GM23338 (cell line): ENCODE data around the gene IGFBP5. TPM values are rescaled to one million over a fixed set of nuclear protein-coding genes. Genes with fewer than 3 reads are reported as not detected.

Source experiments
- ATAC-seq: fragments of 200-7000 bp; cut with Tn5 transposase; 3 replicates; pipeline ENCODE4 v1.9.1; 2020
- DNase-seq: peaks from one replicate; pipeline ENCODE4 v3.0.0-alpha.2; 2015; ENCODE audit warnings: low spot score
- H2AFZ ChIP-seq: fragments of 200-600 bp; sonication (generic); 2 replicates; pipeline ENCODE4 v1.8.0; 2016; ENCODE audit warnings: antibody characterized with exemption, mild to moderate bottlenecking, moderate library complexity
- H3F3A ChIP-seq: fragments of 200-600 bp; sonication (generic); replicated peaks from 2 replicates; pipeline ENCODE4 v1.8.0; 2017; ENCODE audit warnings: antibody characterized with exemption, mixed run types, low read depth
- H3K27ac ChIP-seq: fragments of 200-600 bp; sonication (generic); 2 replicates; pipeline ENCODE4 v1.6.1; 2016; ENCODE audit warnings: low read depth
- H3K27me3 ChIP-seq: fragments of 200-600 bp; sonication (generic); 2 replicates; pipeline ENCODE4 v1.8.0; 2016; ENCODE audit warnings: mild to moderate bottlenecking, mixed run types, moderate library complexity; ENCODE audit not compliant: insufficient read depth
- H3K36me3 ChIP-seq: fragments of 200-600 bp; sonication (generic); 2 replicates; pipeline ENCODE4 v1.8.0; 2016; ENCODE audit warnings: mild to moderate bottlenecking; ENCODE audit not compliant: insufficient read depth
- H3K4me1 ChIP-seq: fragments of 200-600 bp; sonication (generic); 2 replicates; pipeline ENCODE4 v1.8.0; 2016; ENCODE audit warnings: mild to moderate bottlenecking, moderate library complexity; ENCODE audit not compliant: insufficient read depth
- H3K4me2 ChIP-seq: fragments of 200-600 bp; sonication (generic); 2 replicates; pipeline ENCODE4 v1.7.1; 2017; ENCODE audit warnings: mixed run types
- H3K4me3 ChIP-seq: fragments of 200-600 bp; sonication (generic); 2 replicates; pipeline ENCODE4 v1.6.1; 2016; ENCODE audit warnings: mixed run types
- H3K79me2 ChIP-seq: fragments of 200-600 bp; sonication (generic); replicated peaks from 2 replicates; pipeline ENCODE4 v1.8.0; 2017; ENCODE audit warnings: mild to moderate bottlenecking; ENCODE audit not compliant: insufficient read depth
- H3K9me2 ChIP-seq: fragments of 200-600 bp; sonication (generic); 2 replicates; pipeline ENCODE4 v1.8.0; 2017; ENCODE audit not compliant: insufficient read depth
- H4K20me1 ChIP-seq: fragments of 200-600 bp; sonication (generic); replicated peaks from 2 replicates; pipeline ENCODE4 v1.8.0; 2017; ENCODE audit warnings: mild to moderate bottlenecking; ENCODE audit not compliant: insufficient read depth
- H3K27ac Mint-ChIP-seq: 2 replicates; pipeline ENCODE4 v1.8.0; 2020; ENCODE audit warnings: inconsistent platforms, mild to moderate bottlenecking, moderate library complexity, mixed read lengths
- H3K27me3 Mint-ChIP-seq: 3 replicates; pipeline ENCODE4 v1.8.0; 2022; ENCODE audit warnings: low read depth, mild to moderate bottlenecking, moderate library complexity, mixed read lengths, inconsistent platforms; ENCODE audit not compliant: insufficient read depth, poor library complexity
- H3K36me3 Mint-ChIP-seq: 3 replicates; pipeline ENCODE4 v1.8.0; 2021; ENCODE audit warnings: low read depth, mild to moderate bottlenecking, inconsistent platforms, moderate library complexity, mixed read lengths
- H3K4me1 Mint-ChIP-seq: 3 replicates; pipeline ENCODE4 v1.8.0; 2020; ENCODE audit warnings: mild to moderate bottlenecking, inconsistent platforms, mixed read lengths
- H3K4me3 Mint-ChIP-seq: 3 replicates; pipeline ENCODE4 v1.8.0; 2021; ENCODE audit warnings: moderate library complexity, mild to moderate bottlenecking, inconsistent platforms, mixed read lengths
- H3K9me3 Mint-ChIP-seq: 3 replicates; pipeline ENCODE4 v1.8.0; 2020; ENCODE audit warnings: moderate library complexity, mild to moderate bottlenecking, inconsistent platforms, mixed read lengths
- CTCF ChIP-seq, 2 experiments: fragments of 200-600 bp in 1 of 2; sonication (generic) in 1 of 2; conservative IDR thresholded peaks; 2 replicates each; pipeline versions ENCODE4 v1.5.1 to v1.6.1; 2016 to 2017; ENCODE audit warnings: antibody characterized with exemption in 2 of 2, low read depth in 2 of 2, mild to moderate bottlenecking in 2 of 2, moderate library complexity in 1 of 2
- EZH2phosphoT487 ChIP-seq: fragments of 200-600 bp; sonication (generic); IDR thresholded peaks from one replicate; pipeline ENCODE4 v1.8.1; 2018; ENCODE audit warnings: antibody characterized with exemption; ENCODE audit not compliant: unreplicated experiment
- JUNB ChIP-seq: IDR thresholded peaks from one replicate; pipeline ENCODE4 v1.6.1; 2016; ENCODE audit warnings: antibody characterized with exemption; ENCODE audit not compliant: unreplicated experiment
- NANOG ChIP-seq: IDR thresholded peaks from 2 replicates; pipeline ENCODE4 v1.6.1; 2016; ENCODE audit warnings: antibody characterized with exemption, borderline replicate concordance
- POLR2AphosphoS5 ChIP-seq: IDR thresholded peaks from 2 replicates; pipeline ENCODE4 v1.6.1; 2016; ENCODE audit warnings: antibody characterized with exemption, low read depth
- REST ChIP-seq: IDR thresholded peaks from one replicate; pipeline ENCODE4 v1.6.1; 2018; ENCODE audit warnings: antibody characterized with exemption; ENCODE audit not compliant: unreplicated experiment
- ZNF114 ChIP-seq: fragments of 250-450 bp; sonication (Bioruptor Pico); IDR thresholded peaks from 2 replicates; pipeline ENCODE4 v1.5.0; 2020; ENCODE audit warnings: mild to moderate bottlenecking, moderate library complexity
- ZNF331 ChIP-seq: fragments of 250-450 bp; sonication (Bioruptor Pico); IDR thresholded peaks from 2 replicates; pipeline ENCODE4 v1.5.0; 2020; ENCODE audit warnings: low read depth, mild to moderate bottlenecking, moderate library complexity
- ZNF462 ChIP-seq: fragments of 250-450 bp; sonication (Bioruptor Pico); IDR thresholded peaks from 2 replicates; pipeline ENCODE4 v1.5.0; 2020; ENCODE audit warnings: mild to moderate bottlenecking, moderate library complexity
- polyA plus RNA-seq: library from polyadenylated mRNA; unstranded; fragments of >200 nt; fragmentation: Nextera tagmentation; extraction: Ambion mirVana; gene quantifications from 2 replicates; pipeline ENCODE4 v1.2.1, GENCODE V29; 2016
- total RNA-seq: library from RNA; depleted of rRNA; stranded (reverse); fragments of >200 nt; shearing (Covaris generic); gene quantifications from 2 replicates; pipeline ENCODE4 v1.2.3, GENCODE V29; 2014

Gene IGFBP5
- total and polyA plus RNA-seq, 2 experiments from 2014 or later = 0.70 to 2.5 TPM

DNA sequence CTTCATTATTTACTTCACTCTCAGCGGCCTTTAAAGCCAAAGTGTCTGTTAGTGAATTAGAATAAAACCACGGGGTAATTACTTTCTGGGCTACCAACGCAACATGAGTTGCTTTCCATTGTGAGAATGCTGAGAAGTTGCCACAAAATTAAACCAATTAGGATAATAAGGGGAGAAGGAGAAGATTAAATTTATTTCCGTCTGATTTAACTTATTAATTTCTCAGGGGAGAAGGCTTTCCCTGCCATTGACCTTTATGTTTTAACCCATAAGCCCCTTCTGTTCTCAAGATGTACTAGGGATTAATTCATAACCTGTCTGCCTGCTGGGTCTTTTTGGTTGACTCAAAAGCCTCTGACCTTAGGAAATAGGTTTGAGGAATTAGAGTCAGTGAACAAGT lies 42.3 kb upstream of the IGFBP5 start:
- peaks cover 12% of the 10 kb centered on the region for H3K4me1 Mint-ChIP-seq
- Histone ChIP-seq H2AFZ (no peak overlapping the region), H3K4me2 (no peak overlapping the region)

GRCh38 chr2:216736326-216736725 lies 41.0 kb upstream of the IGFBP5 start:
- Histone ChIP-seq H3K4me2 (no peak overlapping the region), H3F3A (no peaks in the 10 kb centered on the region), H3K9me2 (peaks cover 10% of the 10 kb centered on the region; the same call in 1 of the 2 replicates), H4K20me1 (no peaks in the 10 kb centered on the region), H3K36me3 (no peaks in the 10 kb centered on the region), H3K4me1 (no peaks in the 10 kb centered on the region), H3K27ac (no peak overlapping the region), H3K4me3 (no peak overlapping the region), H3K27me3 (no peaks in the 10 kb centered on the region), H3K79me2 (no peaks in the 10 kb centered on the region), H2AFZ (no peak overlapping the region)
- TF ChIP-seq EZH2phosphoT487 = no peak
- no peak for TF ChIP-seq ZNF331 (CRISPR knock-in tag)
- no peak for TF ChIP-seq NANOG
- TF ChIP-seq ZNF462 (CRISPR knock-in tag) = no peak
- TF ChIP-seq REST = no peak
- no peak for TF ChIP-seq POLR2AphosphoS5
- no peak for TF ChIP-seq JUNB
- no peak for TF ChIP-seq ZNF114
- no peak for TF ChIP-seq CTCF (conservative IDR thresholded peaks at IDR 0.05; ENCODE audit: low read depth in 2 of 2)
- no peak overlapping the region for H3K4me3 Mint-ChIP-seq
- no peak overlapping the region for H3K27ac Mint-ChIP-seq
- H3K36me3 Mint-ChIP-seq = no peaks in the 10 kb centered on the region
- ATAC-seq (no peak), DNase-seq (no peak)
- H3K27me3 Mint-ChIP-seq = peaks cover 5% of the 10 kb centered on the region
- H3K9me3 Mint-ChIP-seq = no peaks in the 10 kb centered on the region
- peaks cover 12% of the 10 kb centered on the region for H3K4me1 Mint-ChIP-seq

More for the DNA sequence above, 42.3 kb upstream of the IGFBP5 start:
- Histone ChIP-seq H3K36me3 (no peaks in the 10 kb centered on the region), H3K4me3 (no peak overlapping the region), H4K20me1 (no peaks in the 10 kb centered on the region), H3K79me2 (no peaks in the 10 kb centered on the region), H3K9me2 (peaks cover 14% of the 10 kb centered on the region), H3K27me3 (no peaks in the 10 kb centered on the region), H3F3A (no peaks in the 10 kb centered on the region), H3K4me1 (no peaks in the 10 kb centered on the region), H3K27ac (no peak overlapping the region)
- no peak overlapping the region for H3K27ac Mint-ChIP-seq
- no peaks in the 10 kb centered on the region for H3K36me3 Mint-ChIP-seq
- ATAC-seq (no peak), DNase-seq (no peak)
- H3K27me3 Mint-ChIP-seq = peaks cover 4% of the 10 kb centered on the region
- no peak for TF ChIP-seq JUNB
- no peak overlapping the region for H3K4me3 Mint-ChIP-seq
- H3K9me3 Mint-ChIP-seq = no peaks in the 10 kb centered on the region
